GM21717 (cell line): ENCODE results near the gene CCR7.

Experiments used
- ATAC-seq: cut with Tn5 transposase; IDR thresholded peaks from one replicate; pipeline ENCODE4 v1.9.1; 2021; ENCODE audit warnings: mild to moderate bottlenecking, moderate library complexity; ENCODE audit not compliant: unreplicated experiment

Gene CCR7

DNA sequence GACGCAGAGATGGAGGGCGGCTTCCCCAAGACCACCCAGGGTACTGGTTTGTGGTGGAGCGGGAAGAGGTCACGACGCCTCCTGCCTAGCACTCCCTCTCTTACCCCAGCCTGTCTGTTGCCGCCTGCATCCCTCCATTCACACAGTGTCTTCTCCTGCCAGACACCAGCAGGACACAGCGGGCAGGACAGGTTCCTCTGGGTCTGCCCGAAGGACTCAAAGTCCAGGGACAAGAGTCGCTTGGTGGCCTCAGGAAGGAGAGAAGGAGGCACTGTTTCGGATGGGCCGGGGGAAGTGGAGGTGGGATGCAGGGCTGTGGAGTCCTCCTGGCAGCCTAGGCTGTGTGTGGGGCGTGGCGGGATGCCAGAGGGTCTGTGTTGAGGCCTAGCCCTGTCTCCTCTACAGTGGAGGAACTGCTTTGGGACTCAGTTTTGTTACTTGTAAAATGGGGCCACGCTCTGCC, 44.2 kb downstream of the CCR7 start:
- ATAC-seq: no peak

DNA sequence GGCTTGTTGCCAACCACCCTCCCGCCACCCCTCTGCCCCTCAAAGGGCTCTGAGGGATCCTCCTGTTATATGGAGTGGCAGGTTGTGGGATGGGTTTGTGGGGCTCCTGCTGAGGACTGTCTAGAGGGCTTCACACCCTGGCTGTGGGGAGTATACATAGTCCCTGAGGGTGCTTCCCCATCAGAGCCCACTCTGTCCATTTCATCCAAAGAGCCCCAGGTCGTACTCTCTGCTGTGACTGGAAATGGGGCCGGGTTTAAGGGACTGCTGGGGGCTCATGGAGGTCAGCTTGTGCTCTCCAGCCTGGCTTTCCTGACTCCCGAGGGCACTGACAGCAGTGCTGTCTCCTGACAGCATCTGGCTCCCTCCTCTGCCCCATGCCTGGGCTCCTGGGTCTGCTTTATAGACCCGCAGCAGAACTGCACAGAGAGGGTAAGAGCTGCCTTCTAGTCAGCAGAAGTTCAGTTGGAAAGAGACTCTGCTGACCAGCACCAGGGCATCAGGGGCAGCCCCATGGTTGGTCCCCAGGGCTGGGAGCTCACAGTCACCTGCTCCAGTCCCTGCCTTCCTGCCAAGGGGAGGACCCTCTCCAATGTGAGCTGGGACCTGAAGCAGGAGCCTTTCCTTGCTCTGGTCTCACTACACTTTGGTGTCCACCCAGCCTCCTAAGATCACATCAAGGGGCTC, 46.0 kb downstream of the CCR7 start:
- no peak for ATAC-seq

DNA sequence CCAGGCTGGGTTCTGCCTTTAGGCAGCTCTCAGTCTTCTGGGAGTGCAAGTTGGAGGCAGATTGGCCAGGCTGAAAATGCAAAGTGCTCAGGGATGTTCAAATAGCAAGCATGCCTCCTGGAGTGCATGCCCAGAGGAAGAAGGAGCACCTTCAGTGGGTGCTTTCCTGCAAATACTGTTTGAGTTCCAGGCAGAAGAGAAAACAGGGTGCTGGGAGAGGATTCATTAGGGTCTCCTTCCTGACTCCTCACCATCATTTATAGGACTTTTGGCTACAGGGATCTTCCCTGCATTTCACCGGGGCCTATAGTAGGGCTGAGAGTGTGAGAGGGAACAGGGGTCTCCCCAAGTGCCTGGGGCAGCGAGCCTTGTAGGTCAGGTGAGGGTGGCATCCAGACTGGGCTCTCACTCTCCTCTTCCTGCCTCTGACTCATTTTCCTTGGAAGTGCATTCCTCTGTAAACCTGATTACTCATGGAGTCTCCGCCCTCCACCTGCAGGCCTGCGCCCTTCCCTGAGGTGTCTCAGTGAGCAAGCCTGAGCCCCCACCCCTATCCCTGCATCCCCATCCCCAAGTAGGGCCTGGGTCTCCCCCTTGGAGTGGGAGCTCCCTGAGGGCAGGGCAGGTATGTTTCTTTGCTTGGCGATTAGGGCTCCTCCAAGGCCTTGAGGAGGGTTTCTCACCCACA, 46.7 kb downstream of the CCR7 start:
- no peak for ATAC-seq

DNA sequence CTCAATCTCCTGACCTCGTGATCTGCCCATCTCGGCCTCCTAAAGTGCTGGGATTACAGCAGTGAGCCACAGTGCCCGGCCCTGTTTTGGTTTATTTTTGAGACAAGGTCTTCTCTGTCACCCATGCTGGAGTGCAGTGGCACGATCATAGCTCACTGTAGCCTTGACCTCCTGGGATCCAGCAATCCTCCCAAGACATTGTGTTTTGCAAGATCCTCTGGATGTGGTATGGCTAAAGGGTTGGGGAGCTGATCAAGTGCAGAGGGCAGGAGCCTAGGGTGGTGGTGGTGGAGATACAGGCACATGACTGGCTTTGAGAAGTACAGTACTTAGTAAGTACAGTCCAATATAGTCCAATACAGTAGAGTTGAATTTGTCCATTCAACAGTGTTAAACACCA, 47.3 kb downstream of the CCR7 start:
- ATAC-seq: no peak

DNA sequence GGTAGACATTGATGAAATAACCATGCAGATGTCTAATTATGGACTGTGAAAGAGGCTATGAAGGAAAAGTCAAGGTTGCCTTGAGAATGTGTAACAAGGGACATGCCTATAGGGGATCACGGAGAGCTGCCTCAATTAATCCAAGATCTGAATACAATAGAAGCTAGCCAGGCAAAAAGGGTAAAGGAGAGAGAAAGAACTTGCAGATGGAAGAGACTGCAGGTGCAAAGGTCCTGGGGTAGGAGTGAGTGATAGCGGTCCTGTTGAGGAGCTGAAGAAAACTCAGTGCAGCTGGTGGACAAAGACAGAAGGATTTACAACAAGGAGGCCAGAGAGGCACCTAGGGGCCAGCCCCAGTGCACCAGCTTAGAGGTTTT, 48.0 kb downstream of the CCR7 start:
- ATAC-seq: no peak

DNA sequence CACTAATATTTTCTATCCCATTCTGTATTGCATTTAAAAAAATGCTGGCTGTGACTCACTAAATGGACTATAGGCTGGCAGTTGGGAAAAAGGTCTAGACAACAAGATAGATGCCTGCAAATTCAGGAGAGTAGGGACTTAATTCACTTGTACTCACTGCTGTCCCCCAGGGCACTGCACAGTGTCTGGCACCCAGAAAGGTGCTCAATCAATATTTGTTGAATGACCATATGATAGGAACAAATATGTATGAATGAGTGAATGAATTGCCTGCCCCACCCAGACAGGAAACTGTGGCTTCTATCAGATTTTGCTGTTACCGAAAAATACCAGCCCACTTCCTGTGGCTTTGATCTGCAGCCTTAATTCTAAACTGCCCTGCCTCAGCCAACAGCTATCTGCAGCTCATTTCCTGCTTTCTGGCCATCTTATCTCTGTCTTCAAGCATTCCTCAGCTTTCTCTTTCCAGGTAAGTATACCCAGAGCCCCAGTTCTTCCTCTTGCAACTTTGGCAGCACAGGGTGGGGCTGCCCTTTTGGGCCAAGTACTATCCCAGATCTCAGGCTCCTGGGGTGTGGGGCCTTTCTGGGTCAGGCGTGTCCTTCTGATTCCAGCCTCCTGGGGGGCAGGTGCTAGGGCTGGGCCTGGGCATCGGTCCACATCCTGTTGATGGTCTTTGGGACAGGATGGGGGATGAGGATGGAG, 48.5 kb downstream of the CCR7 start:
- no peak for ATAC-seq

DNA sequence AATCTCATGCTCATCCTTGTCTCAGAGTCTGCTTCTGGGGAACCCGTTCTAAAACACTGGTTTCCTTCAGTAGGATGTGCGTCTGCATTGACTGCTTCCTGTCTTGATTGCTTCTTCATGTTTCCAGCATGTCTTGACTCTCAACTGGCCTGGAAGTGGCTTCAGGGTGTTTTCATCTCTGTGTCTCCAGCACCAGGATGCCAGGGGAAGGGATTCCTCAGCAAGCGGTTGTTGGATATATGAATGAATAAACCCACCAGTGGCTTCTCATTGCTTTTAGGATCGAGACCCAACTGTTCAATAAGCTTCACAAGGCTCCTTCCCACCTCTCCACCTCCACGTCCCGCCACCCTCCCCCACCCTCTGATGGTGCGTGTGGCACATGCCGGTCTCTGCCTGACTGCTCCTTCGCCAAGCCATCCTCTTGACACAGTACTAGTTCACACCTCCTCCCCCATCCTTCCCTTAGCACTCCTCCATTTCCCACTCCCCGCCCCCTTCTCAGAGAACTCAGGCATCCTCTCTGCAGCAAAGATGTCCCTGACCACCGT, 49.7 kb downstream of the CCR7 start:
- no peak for ATAC-seq

DNA sequence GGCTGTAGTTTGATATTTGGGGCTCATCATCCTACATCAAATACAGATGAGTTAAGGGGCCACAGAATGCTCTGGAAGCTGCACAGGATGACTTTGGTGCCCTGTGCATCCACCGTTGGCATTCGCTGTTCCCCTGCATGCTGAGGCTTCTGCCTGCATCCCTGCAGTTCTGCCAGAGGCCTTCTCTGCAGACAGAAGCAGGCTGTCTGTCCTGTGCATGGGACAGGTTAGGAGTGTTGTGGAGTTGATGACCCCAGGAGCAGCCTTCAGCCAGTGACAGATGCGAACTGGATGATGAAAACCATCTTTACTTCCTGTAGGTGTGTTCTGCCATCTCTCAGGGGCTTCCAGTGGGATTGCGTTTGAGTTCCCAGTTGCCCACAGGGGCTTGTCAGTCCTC, 50.3 kb downstream of the CCR7 start:
- no peak for ATAC-seq

DNA sequence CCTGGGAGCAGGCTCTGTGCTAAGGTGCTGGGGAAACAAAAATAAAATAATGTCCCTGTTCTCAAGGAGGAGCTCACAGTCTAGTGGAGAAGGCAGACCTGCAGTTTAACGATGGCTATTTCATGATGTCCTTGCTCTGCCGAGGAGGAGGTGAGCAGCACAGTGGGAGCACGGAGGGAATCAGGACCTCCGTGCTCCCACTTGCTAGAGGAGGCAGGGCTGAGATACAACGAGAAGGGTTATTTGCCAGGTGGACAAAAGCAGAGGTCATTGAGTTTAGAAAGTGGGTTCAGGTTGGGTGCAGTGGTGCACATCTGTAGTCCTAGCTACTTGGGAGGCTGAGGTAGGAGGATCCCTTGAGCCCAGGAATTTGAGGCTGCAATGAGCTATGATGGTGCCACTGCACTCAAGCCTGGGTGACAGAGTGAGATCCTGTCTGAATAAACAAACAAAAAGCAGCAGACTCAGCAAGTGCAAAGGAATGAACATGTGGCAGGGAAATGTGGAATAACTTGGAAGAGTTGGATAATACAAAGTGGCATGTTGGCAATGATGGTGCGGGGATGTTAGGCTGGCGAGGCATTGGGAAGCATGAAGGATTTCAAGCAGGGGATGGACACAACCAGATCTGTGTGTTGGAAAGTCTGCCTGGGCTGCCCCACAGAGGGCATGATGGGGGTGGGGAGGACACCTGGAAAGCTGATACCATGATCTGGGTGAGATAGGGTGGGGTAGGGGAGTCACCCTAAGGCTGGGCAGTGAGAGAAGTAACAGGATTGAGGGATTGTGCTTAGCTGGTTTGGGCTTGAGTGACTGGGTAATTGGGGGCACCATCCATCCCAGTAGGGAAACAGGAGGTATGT, 51.0 kb downstream of the CCR7 start:
- no peak for ATAC-seq

DNA sequence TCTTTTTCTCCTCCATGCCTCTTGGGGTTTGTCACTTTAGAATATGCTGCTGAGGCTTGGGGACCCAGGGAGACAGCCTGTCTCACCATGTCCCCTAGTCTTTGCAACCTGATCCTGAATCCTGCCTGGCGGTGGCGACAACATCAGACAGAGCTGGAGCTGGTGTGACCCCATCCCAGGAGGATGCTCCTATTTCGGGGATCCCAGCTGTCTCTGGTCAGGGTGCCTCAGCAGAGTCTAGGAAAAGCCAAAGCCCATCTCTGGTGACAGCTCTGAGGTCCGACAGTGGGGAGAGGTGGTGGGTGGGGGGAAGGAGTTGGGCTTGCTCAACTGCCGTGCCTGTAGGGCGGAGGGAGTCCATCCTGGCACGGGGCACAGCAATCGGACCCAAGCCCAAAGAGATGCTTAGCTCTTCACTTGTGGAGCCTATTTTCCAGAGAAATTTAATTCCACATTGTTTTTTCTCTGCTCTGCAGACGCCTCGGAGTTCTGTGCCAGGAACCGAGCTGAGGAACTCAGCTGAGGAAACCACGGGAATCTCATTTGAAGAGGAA, 53.5 kb downstream of the CCR7 start:
- no peak for ATAC-seq

DNA sequence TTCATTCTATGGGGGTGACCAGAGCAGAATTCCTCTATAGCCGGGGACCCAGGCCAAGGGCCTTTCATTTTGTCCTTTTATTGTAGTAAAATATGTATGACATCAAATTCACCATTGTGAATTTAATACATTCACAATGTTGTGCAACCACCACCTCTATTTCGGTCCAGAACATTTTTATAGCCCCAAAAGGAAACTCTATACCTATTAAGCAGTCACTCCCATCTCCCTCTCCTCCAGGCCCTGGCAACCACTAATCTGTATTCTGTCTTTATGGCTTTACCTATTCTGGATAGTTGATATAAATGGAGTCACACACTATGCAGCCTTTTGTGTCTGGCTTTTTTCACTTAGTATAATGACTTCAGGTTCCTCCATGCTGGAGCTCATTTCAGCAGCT, 54.1 kb downstream of the CCR7 start:
- no peak for ATAC-seq

DNA sequence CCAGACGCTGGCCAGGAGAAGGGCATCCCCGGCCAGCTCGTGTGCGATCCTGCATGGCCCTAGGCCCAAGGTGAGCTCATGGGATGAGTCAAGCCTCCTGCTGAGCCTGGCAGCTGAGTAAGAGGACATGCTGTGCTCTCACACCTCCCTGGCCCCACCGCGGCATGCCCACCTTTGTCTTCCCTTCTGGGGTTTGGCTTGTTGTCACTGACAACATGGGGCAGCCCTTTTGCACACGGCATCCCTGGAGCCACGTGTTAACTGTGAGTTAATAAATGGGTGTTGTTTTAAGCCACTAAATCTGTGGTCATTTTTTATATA, 55.0 kb downstream of the CCR7 start:
- ATAC-seq: no peak

DNA sequence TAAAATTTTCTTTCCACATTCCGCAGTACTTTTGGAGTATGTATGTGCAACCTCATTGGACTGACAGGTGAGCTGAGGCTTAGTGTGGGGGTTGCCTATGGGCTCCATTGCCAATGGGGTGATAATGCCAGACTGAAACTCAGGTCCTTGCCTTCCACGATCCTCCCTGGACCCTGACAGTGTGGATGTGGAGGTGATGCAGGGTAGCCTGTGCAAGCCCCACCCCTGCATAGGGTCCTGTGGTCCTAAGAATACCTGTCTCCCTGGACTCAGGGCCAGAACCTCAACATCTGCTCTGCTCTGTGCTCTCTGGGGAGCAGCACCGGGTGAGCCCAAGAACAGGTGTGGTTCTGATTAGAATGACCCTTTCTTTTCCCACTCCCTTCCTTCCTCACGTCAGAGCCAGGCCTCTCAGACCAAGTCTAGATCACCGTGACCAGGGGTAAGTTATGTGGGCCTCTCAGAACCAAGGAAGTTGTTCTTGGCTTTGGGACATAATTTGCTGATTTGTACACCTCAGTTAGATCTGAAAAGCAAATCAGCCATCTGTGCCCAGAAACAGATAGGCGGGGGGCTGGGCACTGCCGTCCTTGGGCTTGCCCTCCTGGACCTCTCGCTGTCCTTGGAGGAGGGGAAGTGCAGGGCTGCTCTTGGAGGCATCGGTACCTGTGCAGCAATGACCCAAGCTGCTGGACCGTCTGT, 55.5 kb downstream of the CCR7 start:
- ATAC-seq: no peak

DNA sequence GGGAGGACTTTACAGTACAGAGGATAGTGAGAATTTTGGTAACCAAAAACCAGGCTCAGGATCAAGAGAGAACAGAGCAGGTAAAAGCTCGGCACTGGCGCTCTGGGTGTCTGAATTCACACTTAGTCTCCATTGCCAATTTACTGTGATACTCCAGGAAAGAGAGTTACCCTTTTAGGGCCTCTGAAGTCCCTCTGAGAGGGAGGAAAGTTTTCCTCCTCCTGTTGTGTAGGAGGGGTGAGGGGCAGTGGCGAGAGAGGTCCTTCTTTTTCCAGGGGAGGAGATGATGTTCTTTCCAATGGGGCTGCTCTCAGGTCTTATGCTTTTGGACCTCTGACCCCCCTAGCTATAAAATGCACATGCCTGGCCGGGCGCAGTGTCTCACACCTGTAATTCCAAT, 58.5 kb downstream of the CCR7 start:
- no peak for ATAC-seq
